Measurements from ENCODE around the gene PANK3. TPM values are rescaled to one million over a fixed set of nuclear protein-coding genes. Genes with fewer than 3 reads are reported as not detected.
"Not testable (repeated sequence)": the region's sequence is repeated elsewhere in the genome, so short reads cannot be mapped to it uniquely, and the experiment has no call there.

PANK3 gene
- total RNA-seq, 1 donor from 2014 or later = 43.2 TPM

- ATAC-seq = no peak
- no peaks in the 10 kb centered on the region for H3K36me3 ChIP-seq
- DNase-seq = no peak
- H3K27me3 ChIP-seq (ENCODE audit: low read depth) = no peaks in the 10 kb centered on the region
- no peak overlapping the region for H3K4me3 ChIP-seq
- TF ChIP-seq, protein P1, sequence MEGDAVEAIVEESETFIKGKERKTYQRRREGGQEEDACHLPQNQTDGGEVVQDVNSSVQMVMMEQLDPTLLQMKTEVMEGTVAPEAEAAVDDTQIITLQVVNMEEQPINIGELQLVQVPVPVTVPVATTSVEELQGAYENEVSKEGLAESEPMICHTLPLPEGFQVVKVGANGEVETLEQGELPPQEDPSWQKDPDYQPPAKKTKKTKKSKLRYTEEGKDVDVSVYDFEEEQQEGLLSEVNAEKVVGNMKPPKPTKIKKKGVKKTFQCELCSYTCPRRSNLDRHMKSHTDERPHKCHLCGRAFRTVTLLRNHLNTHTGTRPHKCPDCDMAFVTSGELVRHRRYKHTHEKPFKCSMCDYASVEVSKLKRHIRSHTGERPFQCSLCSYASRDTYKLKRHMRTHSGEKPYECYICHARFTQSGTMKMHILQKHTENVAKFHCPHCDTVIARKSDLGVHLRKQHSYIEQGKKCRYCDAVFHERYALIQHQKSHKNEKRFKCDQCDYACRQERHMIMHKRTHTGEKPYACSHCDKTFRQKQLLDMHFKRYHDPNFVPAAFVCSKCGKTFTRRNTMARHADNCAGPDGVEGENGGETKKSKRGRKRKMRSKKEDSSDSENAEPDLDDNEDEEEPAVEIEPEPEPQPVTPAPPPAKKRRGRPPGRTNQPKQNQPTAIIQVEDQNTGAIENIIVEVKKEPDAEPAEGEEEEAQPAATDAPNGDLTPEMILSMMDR (IDR thresholded peaks at IDR 0.05) = no peak
- peaks cover 33% of the 10 kb centered on the region for H3K4me1 ChIP-seq
- H3K27ac ChIP-seq = no peak overlapping the region
- H3K9me3 ChIP-seq = no peaks in the 10 kb centered on the region
- intact Hi-C loops (cut with DNase I) = no loop called here
Observed at GRCh38 chr5:168575391-168576372, 3.5 kb downstream of the PANK3 start.

GRCh38 chr5:168574156-168574555, 5.0 kb downstream of the PANK3 start:
- H3K27ac ChIP-seq; DNase-seq; H3K27me3 ChIP-seq (ENCODE audit: low read depth); H3K36me3 ChIP-seq; H3K9me3 ChIP-seq; H3K4me3 ChIP-seq; intact Hi-C loops (cut with DNase I); ATAC-seq: not testable (repeated sequence)
- H3K4me1 ChIP-seq = peaks cover 28% of the 10 kb centered on the region

DNA sequence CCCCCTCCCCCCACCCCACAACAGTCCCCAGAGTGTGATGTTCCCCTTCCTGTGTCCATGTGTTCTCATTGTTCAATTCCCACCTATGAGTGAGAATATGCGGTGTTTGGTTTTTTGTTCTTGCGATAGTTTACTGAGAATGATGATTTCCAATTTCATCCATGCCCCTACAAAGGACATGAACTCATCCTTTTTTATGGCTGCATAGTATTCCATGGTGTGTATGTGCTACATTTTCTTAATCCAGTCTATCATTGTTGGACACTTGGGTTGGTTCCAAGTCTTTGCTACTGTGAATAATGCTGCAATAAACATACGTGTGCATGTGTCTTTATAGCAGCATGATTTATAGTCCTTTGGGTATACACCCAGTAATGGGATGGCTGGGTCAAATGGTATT, 5.5 kb downstream of the PANK3 start:
- H3K4me3 ChIP-seq; H3K27ac ChIP-seq; ATAC-seq; H3K9me3 ChIP-seq; H3K36me3 ChIP-seq; DNase-seq; H3K27me3 ChIP-seq (ENCODE audit: low read depth); intact Hi-C loops (cut with DNase I): not testable (repeated sequence)
- H3K4me1 ChIP-seq = peaks cover 28% of the 10 kb centered on the region

- Histone ChIP-seq H3K9me3 (no peaks in the 10 kb centered on the region), H3K4me1 (peaks cover 3% of the 10 kb centered on the region), H3K4me3 (no peak overlapping the region), H3K27ac (no peak overlapping the region), H3K27me3 (ENCODE audit: low read depth) (no peaks in the 10 kb centered on the region), H3K36me3 (peaks cover 30% of the 10 kb centered on the region)
- ATAC-seq = no peak
- intact Hi-C loops (cut with DNase I) = no loop called here
- TF ChIP-seq, protein P1 (IDR thresholded peaks at IDR 0.05) = no peak
- DNase-seq = no peak
Observed at GRCh38 chr5:168570490-168571328, 8.5 kb downstream of the PANK3 start.

GRCh38 chr5:168568738-168569137, 10.4 kb downstream of the PANK3 start:
- no peak overlapping the region for H3K4me3 ChIP-seq
- H3K36me3 ChIP-seq = peaks cover 45% of the 10 kb centered on the region
- H3K9me3 ChIP-seq = no peaks in the 10 kb centered on the region
- intact Hi-C loops (cut with DNase I) = no loop called here
- no peak for ATAC-seq
- no peaks in the 10 kb centered on the region for H3K27me3 ChIP-seq (ENCODE audit: low read depth)
- no peak overlapping the region for H3K27ac ChIP-seq
- no peaks in the 10 kb centered on the region for H3K4me1 ChIP-seq
- no peak for DNase-seq
- TF ChIP-seq, protein P1 (IDR thresholded peaks at IDR 0.05) = no peak

GRCh38 chr5:168563959-168564358, 15.2 kb downstream of the PANK3 start:
- intact Hi-C loops (cut with DNase I) = no loop called here
- Histone ChIP-seq H3K27me3 (ENCODE audit: low read depth) (no peaks in the 10 kb centered on the region), H3K4me3 (no peak overlapping the region), H3K27ac (no peak overlapping the region), H3K36me3 (peaks cover 83% of the 10 kb centered on the region), H3K9me3 (no peaks in the 10 kb centered on the region), H3K4me1 (no peaks in the 10 kb centered on the region)
- no peak for DNase-seq
- TF ChIP-seq, protein P1 (IDR thresholded peaks at IDR 0.05) = no peak
- ATAC-seq = no peak

Data from lower lobe of right lung (tissue), 2 donors.